GM23248 (cell line): ENCODE data around the gene MRE11. TPM values are rescaled to one million over a fixed set of nuclear protein-coding genes. Genes with fewer than 3 reads are reported as not detected.

Experiments
- DNase-seq: peaks from one replicate; pipeline ENCODE4 v3.0.0-alpha.2; 2015
- H2AFZ ChIP-seq: fragments of 200-600 bp; sonication (generic); 2 replicates; pipeline ENCODE4 v1.6.1; 2016; ENCODE audit warnings: antibody characterized with exemption
- H3F3A ChIP-seq: fragments of 200-600 bp; sonication (generic); 2 replicates; pipeline ENCODE4 v1.6.1; 2016; ENCODE audit warnings: mild to moderate bottlenecking, antibody characterized with exemption, mixed run types; ENCODE audit not compliant: insufficient read depth
- H3K27ac ChIP-seq: fragments of 200-600 bp; sonication (generic); 2 replicates; pipeline ENCODE4 v1.5.1; 2016; ENCODE audit warnings: mild to moderate bottlenecking
- H3K27me3 ChIP-seq: fragments of 200-600 bp; sonication (generic); replicated peaks from 2 replicates; pipeline ENCODE4 v1.6.1; 2016; ENCODE audit warnings: mild to moderate bottlenecking; ENCODE audit not compliant: insufficient read depth
- H3K36me3 ChIP-seq: fragments of 200-600 bp; sonication (generic); 2 replicates; pipeline ENCODE4 v1.6.1; 2016; ENCODE audit warnings: low read depth, mild to moderate bottlenecking
- H3K4me1 ChIP-seq: fragments of 200-600 bp; sonication (generic); 2 replicates; pipeline ENCODE4 v1.6.1; 2016; ENCODE audit warnings: mild to moderate bottlenecking; ENCODE audit not compliant: insufficient read depth
- H3K4me2 ChIP-seq: fragments of 200-600 bp; sonication (generic); one replicate; pipeline ENCODE4 v1.6.1; 2016; ENCODE audit warnings: mild to moderate bottlenecking; ENCODE audit not compliant: unreplicated experiment
- H3K4me3 ChIP-seq: fragments of 200-600 bp; sonication (generic); 2 replicates; pipeline ENCODE4 v1.5.1; 2016; ENCODE audit warnings: mild to moderate bottlenecking
- H3K79me2 ChIP-seq: fragments of 200-600 bp; sonication (generic); 2 replicates; pipeline ENCODE4 v1.6.1; 2016; ENCODE audit warnings: mild to moderate bottlenecking; ENCODE audit not compliant: insufficient read depth
- H3K9ac ChIP-seq: fragments of 200-600 bp; sonication (generic); 2 replicates; pipeline ENCODE4 v1.6.1; 2016; ENCODE audit warnings: mild to moderate bottlenecking
- H3K9me2 ChIP-seq: fragments of 200-600 bp; sonication (generic); 2 replicates; pipeline ENCODE4 v1.6.1; 2016; ENCODE audit warnings: mixed run types, mild to moderate bottlenecking, moderate library complexity; ENCODE audit not compliant: insufficient read depth
- H3K9me3 ChIP-seq: fragments of 200-600 bp; sonication (generic); one replicate; pipeline ENCODE4 v1.6.1; 2017; ENCODE audit warnings: low read depth
- H4K20me1 ChIP-seq: fragments of 200-600 bp; sonication (generic); 2 replicates; pipeline ENCODE4 v1.6.0; 2016; ENCODE audit not compliant: insufficient read depth
- EZH2 ChIP-seq: fragments of 200-600 bp; sonication (generic); IDR thresholded peaks from 2 replicates; pipeline ENCODE4 v1.6.1; 2018; ENCODE audit warnings: antibody characterized with exemption, mild to moderate bottlenecking; ENCODE audit not compliant: insufficient read depth, poor library complexity, severe bottlenecking
- EZH2phosphoT487 ChIP-seq: fragments of 200-600 bp; sonication (generic); IDR thresholded peaks from 2 replicates; pipeline ENCODE4 v1.6.1; 2018; ENCODE audit warnings: antibody characterized with exemption, moderate library complexity, mild to moderate bottlenecking, low read depth; ENCODE audit not compliant: insufficient read depth
- WGBS, 2 experiments: methylation state at CpG; one replicate each; pipeline ENCODE4 v1.1.6; 2015 to 2017; ENCODE audit warnings: low lambda C conversion rate in 2 of 2, low coverage in 1 of 2; ENCODE audit errors: missing lambda C conversion rate in 2 of 2; 5-methylcytosine and 5-hydroxymethylcytosine counted together
- in situ Hi-C: fragments of 300-500 bp; cut with MboI; formaldehyde crosslinking; loops from 2 replicates; pipeline ENCODE4 v1.15.0; 2020
- polyA plus RNA-seq: library from polyadenylated mRNA; unstranded; fragments of >200 nt; fragmentation: Nextera tagmentation; extraction: Ambion mirVana; gene quantifications from 2 replicates; pipeline ENCODE4 v1.2.1, GENCODE V29; 2016
- total RNA-seq: library from RNA; depleted of rRNA; stranded (reverse); fragments of >200 nt; shearing (Covaris generic); gene quantifications from 2 replicates; pipeline ENCODE4 v1.2.3, GENCODE V29; 2014

Gene MRE11
- total and polyA plus RNA-seq, 2 experiments from 2014 or later: 10.6 to 15.6 TPM

DNA sequence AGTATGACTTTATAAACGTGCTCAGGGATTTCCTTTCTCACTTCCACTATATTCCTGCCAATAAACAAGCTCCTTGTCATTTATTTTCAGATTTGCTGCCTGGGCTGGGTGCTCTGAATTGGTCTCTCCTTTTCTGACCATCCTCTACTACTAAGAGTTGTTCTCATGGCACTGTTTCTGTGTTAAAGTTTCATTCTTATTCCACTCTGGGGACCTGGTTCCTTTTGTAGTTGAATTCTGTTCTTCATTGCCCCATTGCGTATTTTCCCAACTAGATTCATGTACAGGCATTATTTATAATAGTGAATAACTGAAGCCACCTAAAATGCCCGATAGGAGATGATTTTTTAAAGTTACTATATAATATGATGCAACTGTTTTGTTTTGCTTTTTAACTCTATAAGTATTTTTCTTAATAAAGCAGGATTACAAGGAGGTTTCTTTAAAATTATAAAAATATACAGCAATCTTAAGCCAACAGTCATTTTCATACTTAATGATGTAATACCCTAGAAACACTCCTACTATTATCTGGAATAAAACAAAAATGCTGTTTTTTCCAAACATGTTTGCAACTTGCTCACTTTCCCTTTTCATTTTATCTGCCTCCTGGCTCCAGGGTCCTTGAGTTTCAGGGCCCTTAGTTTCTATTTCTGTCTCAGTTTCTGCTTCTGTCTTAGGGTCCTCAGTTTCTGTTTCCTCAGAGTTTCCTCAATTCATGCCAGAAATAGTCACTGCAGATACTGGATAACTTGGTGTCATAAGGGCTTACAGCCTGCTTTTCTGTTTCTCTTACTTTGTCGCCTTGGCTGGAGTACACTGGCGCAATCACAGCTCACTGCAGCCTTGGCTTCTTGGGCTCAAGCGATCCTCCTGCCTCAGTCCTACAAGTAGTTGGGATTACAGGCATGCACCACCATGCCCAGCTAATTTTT, 40.3 kb upstream of the MRE11 start:
- TF ChIP-seq EZH2phosphoT487 (no peak), EZH2 (no peak)
- Histone ChIP-seq H3K9me2 (no peaks in the 10 kb centered on the region), H3K4me2 (peak overlapping the region; percentile 13), H3K79me2 (no peaks in the 10 kb centered on the region), H4K20me1 (no peaks in the 10 kb centered on the region), H3K9ac (no peak overlapping the region), H3K4me3 (no peak overlapping the region), H3F3A (peaks cover 11% of the 10 kb centered on the region), H3K27me3 (no peaks in the 10 kb centered on the region), H3K27ac (no peak overlapping the region), H3K4me1 (peaks cover 23% of the 10 kb centered on the region), H2AFZ (peak overlapping the region; percentile 16; the same call in 1 of the 2 replicates), H3K36me3 (no peaks in the 10 kb centered on the region), H3K9me3 (no peaks in the 10 kb centered on the region)
- in situ Hi-C loops: no loop called here
- 48 to 50% methylated on average over 6 of the region's 6 CpGs for WGBS, 2 experiments
- no peak for DNase-seq

DNA sequence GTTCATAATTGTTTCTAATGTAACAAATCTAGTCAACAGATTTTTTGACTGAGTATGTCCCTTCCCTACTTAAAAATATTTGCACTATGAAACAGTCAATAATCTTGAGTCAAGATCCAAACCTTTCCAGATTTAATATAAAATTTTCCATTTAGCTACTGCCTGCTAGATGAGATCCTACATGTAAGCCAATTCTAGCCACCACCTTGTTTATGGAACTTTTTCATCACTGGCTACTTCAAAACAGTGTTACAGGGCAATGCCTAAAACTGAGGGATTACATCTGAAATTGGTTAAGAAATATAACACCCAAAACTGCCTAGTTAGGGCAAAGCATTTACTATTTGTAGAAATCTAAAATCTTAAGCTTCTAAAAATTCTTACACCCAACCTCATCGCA, 39.6 kb upstream of the MRE11 start:
- H3K4me2 ChIP-seq: no peak overlapping the region
- DNase-seq: no peak
- in situ Hi-C loops: no loop called here
- H3K4me3 ChIP-seq: no peak overlapping the region
- H3K9me3 ChIP-seq: no peaks in the 10 kb centered on the region
- no peaks in the 10 kb centered on the region for H3K27me3 ChIP-seq
- 0 out of 2 replicates have a peak overlapping the region, but pooled peaks have one; percentile 16 for H2AFZ ChIP-seq
- H4K20me1 ChIP-seq: no peaks in the 10 kb centered on the region
- H3K9me2 ChIP-seq: no peaks in the 10 kb centered on the region
- TF ChIP-seq EZH2phosphoT487 (no peak), EZH2 (no peak)
- 37 to 41% methylated on average over 1 of the region's 1 CpG for WGBS, 2 experiments
- H3F3A ChIP-seq: peaks cover 11% of the 10 kb centered on the region
- H3K79me2 ChIP-seq: no peaks in the 10 kb centered on the region
- H3K4me1 ChIP-seq: peaks cover 23% of the 10 kb centered on the region
- no peak overlapping the region for H3K27ac ChIP-seq
- no peak overlapping the region for H3K9ac ChIP-seq
- no peaks in the 10 kb centered on the region for H3K36me3 ChIP-seq

DNA sequence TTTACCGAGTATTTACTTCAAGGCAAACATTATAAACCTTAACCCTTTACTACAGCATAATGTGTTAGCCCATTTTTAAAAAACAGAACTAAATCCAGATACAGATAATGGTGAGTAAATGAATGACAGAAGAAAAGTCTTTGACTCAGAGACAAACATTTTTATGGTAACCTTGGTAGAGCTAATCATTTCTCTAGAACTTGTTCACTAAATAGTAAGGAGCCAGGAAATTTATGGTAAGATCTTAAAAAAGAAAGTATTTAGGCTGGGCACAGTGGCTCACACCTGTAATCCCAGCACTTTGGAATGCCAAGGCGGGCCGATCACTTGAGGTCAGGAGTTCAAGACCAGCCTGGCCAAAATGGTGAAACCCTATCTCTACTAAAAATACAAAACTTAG, 38.6 kb upstream of the MRE11 start:
- in situ Hi-C loops: no loop called here
- no peak for TF ChIP-seq EZH2phosphoT487
- TF ChIP-seq EZH2: no peak
- no peaks in the 10 kb centered on the region for H4K20me1 ChIP-seq
- H3K4me2 ChIP-seq: no peak overlapping the region
- no peaks in the 10 kb centered on the region for H3K27me3 ChIP-seq
- no peaks in the 10 kb centered on the region for H3K9me2 ChIP-seq
- H3K79me2 ChIP-seq: no peaks in the 10 kb centered on the region
- no peak for DNase-seq
- no peaks in the 10 kb centered on the region for H3K9me3 ChIP-seq
- no peak overlapping the region for H3K9ac ChIP-seq
- peaks cover 9% of the 10 kb centered on the region for H3F3A ChIP-seq
- H2AFZ ChIP-seq: no peak overlapping the region
- H3K36me3 ChIP-seq: no peaks in the 10 kb centered on the region
- no peak overlapping the region for H3K27ac ChIP-seq
- 98% methylated on average over 3 of the region's 3 CpGs for WGBS, 2 experiments
- peaks cover 17% of the 10 kb centered on the region for H3K4me1 ChIP-seq
- no peak overlapping the region for H3K4me3 ChIP-seq

DNA sequence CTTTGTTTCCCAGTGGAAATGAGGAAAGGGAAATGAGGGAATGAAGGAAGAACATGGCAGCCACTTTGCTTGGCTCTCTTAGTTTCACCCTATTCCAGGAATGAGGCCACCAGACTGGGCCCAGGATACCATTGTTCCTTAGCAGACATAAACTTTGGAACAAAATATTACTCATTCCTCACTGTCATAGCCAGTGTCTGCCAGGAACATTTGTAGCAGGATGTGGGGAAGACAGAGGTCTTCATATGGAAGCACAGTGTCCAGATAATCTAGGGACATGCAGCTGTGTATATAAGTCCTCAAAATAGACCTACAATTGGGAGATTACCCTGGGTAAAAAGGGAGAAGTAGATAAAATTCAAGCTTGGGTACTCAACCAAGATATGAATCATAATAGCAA, 34.9 kb upstream of the MRE11 start:
- H3K27me3 ChIP-seq: no peaks in the 10 kb centered on the region
- H3K9me3 ChIP-seq: no peaks in the 10 kb centered on the region
- H3K9me2 ChIP-seq: no peaks in the 10 kb centered on the region
- peak; percentile 33 for DNase-seq
- no peaks in the 10 kb centered on the region for H4K20me1 ChIP-seq
- H2AFZ ChIP-seq: no peak overlapping the region
- H3K79me2 ChIP-seq: no peaks in the 10 kb centered on the region
- no peak overlapping the region for H3K9ac ChIP-seq
- no peak overlapping the region for H3K27ac ChIP-seq
- in situ Hi-C loops: no loop called here
- no peak overlapping the region for H3K4me3 ChIP-seq
- peaks cover 13% of the 10 kb centered on the region; the same call in 1 of the 2 replicates for H3F3A ChIP-seq
- H3K4me2 ChIP-seq: no peak overlapping the region
- H3K4me1 ChIP-seq: peaks cover 18% of the 10 kb centered on the region
- no peaks in the 10 kb centered on the region for H3K36me3 ChIP-seq
- TF ChIP-seq EZH2phosphoT487: no peak
- no peak for TF ChIP-seq EZH2
